Kidney tubule cell (primary cell): ENCODE data around the gene STX18.
"Not testable (repeated sequence)": the region's sequence is repeated elsewhere in the genome, so short reads cannot be mapped to it uniquely, and the experiment has no call there.

ENCODE experiments used
- DNase-seq: peaks from one replicate; pipeline ENCODE4 v3.0.0-alpha.2; 2018; ENCODE audit warnings: low spot score

STX18 gene

GRCh38 chr4:4554234-4554633, 12.4 kb upstream of the STX18 start:
- DNase-seq = peak; percentile 18

GRCh38 chr4:4552042-4552441, 10.2 kb upstream of the STX18 start:
- DNase-seq = not testable (repeated sequence)

- not testable (repeated sequence) for DNase-seq
These were observed 8.3 kb upstream of the STX18 start for GRCh38 chr4:4550161-4550560.

DNA sequence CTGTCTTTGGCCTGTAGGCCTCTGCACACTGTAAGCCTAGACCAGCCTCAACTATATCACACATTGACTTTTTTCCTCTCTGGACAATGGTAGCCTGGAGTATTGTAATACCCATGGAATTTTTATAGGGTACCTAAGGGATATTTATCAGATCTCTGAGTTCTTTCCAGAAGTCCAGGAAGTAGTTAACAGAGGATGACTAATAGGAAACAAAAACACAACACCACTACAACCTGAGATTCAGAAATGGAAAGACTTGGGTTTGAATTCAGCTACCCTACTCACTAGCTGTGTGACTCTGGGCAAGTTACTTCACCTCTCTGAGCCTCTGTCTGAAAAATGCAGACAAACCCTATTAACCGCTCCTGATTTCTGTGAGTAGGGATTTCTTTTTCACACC, 7.7 kb upstream of the STX18 start:
- peak; percentile 14 for DNase-seq

- DNase-seq = no peak
These were observed 1.1 kb upstream of the STX18 start for GRCh38 chr4:4542774-4543485.

GRCh38 chr4:4541040-4541631, 712 bp downstream of the STX18 start:
- DNase-seq = peak; percentile 85

- no peak for DNase-seq
These were observed 2.4 kb downstream of the STX18 start for GRCh38 chr4:4539481-4539880.

DNA sequence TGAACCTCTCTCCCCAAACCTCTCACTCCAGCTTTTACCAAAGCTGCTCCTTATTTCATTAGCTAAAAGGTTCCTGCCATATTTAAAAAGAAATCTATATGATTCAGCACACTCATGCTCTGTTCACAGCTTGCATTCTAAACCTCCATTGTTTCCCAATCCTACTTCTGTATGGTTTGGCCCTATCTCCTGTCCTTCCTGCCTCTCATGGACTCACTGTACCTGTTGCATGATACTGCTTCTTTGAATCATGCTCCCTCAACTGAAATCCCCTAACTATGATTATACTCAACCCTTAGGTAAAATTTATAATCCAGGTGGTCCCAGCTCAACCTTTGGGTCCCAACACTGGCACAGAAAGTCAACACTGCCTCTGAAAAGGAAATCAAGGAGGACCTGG, 6.3 kb downstream of the STX18 start:
- no peak for DNase-seq

GRCh38 chr4:4534515-4535145, 7.2 kb downstream of the STX18 start:
- DNase-seq = no peak

DNA sequence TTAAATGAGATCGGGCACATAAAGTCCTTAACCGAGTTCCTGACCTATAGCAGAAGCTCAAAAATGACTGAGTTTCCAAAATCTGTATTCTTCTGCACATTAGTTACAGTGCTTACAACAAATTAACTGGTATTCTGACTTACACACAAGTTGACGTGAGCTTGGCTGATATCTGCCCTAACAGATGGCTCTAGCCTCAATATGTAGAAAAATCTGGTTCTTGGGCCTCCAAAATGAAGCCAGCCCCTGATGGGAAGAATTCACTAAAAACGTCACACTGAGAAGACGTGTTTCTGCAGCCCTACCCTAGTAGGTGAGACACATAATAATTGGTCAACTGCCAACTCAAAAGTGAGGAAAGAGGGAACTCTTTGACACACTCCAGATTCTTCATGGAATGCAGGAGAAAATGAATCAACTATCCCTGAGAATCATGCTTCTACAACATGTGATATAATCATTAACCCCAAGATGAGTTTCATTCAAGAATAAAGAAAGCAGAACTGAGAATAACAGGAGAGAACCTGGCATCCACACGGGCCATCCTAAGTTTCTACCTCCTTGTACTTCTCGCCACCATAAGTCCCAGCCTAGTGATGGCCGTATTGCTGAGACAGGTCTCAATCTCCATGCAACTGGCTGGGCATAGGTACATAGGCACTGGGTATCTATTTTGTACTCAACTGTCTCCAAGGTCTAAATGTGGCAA, 8.2 kb downstream of the STX18 start:
- peak; percentile 94 for DNase-seq

DNA sequence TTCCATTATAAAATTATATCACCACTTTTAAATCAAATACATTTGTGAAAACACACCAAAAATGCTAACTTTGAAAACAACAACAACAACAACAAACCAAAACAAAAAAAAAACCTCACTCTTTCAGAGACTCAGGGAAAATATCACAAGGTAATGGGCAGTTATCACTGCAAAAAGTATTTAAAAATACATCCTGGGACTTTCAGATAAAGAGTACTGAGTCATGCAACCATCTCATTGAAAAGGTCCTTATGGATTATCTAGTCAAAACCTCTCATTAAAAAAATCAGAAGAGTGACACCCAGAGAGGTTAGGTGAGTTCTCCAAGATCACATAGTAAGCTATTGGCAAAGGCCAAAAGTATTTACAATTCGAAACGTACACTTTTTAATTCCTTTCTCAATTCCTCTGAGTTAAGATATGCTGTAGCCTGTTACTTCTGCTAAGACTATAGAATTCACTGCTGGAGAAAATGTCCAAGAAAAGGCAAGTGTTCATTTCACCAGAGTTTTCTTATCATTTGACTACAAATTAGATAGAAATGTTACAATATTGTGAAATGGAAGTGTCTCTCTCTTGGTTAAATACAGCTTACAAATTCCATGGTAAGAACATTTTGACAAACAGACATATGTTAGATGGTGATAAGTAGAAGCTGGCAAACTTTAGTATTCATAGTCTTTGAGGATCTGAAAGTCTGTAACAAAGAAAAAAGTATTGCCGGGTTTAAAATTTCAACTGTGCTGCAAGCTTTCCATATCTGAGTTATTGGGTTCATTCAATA, 9.3 kb downstream of the STX18 start:
- no peak for DNase-seq

DNA sequence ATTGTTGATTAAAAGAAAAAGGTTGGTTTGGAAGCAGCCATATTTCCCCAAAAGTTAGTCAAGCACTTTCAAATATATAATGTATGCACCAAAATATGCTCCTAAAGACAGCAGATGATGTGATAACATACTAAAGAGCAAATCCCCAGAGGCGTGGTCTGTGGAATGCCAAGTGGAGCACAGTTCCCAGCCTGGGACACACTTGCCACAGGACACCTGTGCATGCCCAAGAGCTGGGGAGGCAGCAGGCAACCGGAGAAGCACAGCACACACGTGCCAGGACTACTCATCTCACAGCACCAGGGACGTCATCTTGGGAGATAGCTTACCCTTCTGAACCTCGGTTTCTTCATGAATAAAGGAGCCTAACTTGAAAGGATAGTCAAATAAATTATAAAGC, 12.5 kb downstream of the STX18 start:
- no peak for DNase-seq

- no peak for DNase-seq
These were observed 15.4 kb downstream of the STX18 start for GRCh38 chr4:4526401-4526800.

DNA sequence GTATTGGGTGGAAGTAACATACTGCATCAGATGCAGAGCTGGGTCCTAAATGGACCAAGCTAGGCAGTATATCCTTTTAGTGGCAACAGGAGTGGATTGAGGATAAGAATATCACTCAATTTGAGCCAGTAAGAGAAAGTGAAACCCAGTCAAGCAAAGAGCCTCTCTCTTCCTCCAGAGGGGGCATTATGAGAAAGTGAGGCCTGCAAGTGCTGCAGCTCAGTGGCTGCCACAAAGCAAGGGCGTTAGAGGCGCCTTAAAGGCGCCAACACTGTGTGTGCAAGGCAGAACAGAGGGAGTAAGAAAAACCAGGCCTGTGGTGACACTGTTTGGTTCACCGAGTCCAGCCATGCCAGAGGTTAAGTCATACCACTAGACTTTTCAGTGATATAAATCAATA, 17.5 kb downstream of the STX18 start:
- DNase-seq = peak; percentile 38

DNA sequence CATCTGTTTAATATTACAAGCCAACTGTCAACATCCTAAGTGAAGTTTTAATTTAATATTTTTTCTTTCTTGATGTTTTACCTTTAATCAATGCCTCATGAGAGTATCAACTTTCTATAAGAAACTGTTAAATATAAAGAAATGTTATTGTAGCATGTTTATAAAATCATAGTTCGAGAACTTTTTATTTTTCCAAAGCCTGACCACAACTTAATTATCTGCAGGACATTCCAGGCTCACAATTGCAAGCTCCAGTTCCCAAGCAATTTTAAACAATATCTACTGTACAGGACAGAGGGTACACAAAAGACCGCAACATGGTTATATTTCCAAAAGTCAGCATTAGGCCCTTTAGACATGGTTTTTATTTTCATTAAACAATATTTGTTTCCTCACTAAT, 20.1 kb downstream of the STX18 start:
- DNase-seq = no peak

DNA sequence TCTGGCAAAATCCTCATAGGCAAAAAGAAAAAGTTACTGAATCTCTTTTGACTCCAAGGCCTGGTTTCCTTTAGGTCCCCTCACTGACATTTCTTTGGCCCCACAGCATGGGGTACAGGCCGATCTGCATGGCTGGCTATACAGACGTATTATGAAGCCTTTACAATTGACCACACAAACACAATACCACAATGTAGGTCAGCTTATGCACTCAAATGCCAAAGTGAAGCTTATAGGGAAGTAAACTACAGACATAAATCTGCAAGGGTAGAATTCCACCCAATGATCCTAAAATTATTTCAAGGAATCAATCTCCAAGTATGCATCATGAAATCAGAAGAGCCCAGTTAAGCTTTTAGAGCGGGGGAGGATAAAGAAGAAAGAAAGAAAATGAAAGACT, 20.7 kb downstream of the STX18 start:
- DNase-seq = no peak

DNA sequence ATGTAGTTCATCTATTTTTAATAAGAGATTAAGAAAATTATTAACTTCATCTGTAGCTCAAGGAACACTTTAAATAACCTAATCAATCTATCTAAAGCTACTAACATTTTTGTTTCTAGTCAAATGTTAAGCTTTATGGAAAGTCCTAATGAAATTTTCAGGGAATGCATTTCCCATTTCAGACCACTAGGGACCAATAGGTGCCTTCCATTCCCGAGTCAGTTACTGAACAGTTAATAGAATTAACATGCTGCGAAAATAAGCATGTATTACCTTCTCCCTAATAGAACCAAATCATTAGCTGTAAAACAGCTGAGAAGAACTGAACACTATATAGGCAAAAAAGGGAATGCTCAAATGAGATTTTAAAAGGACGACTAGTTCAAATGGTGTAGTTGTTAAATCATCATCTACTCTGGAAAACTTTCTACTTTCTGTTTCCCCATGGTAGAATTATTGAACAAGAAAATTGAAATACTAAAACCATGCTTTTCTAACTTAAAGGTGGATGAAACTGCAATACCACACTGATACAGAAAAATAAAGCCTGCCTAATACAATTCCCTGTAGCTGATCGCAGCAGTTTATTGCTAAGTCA, 22.5 kb downstream of the STX18 start:
- peak; percentile 18 for DNase-seq

DNA sequence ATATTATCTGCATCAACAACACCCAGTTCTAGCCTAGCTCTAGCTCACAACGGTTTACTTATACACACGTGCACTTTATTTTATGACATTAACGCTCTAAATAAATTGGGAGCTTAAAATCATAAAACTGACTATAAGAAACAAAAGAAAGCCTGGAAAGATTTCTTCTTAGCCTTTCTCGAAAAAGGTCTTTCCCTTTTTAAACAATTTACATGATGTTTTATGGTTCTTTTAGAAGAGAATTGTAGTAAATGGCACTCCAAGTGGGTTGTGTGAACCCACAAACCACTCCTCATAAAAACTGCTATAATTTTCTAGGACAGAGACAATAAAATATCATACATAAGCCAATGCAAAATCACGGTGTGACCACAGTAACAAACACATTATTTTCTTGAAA, 23.1 kb downstream of the STX18 start:
- DNase-seq = no peak

- DNase-seq = no peak
These were observed 27.1 kb downstream of the STX18 start for GRCh38 chr4:4514786-4515185.

DNA sequence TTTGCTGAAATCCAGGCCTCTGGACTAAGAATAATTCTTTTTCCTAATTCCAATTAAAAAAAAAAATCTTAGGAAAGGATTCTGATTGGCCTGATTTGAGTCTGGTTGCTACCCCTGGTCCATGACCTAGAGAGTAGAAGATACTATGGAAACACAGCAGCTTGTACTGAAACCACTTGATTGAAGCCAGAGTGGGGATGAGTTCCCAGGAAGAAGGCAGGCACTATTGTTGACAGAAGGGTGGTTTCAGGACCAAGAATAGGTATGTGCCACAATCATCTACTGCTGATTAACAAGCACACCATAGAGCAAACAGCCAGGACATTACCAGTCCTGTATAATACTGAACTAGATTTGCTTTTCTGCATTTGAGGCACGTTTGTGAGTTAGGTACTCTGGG, 29.6 kb downstream of the STX18 start:
- DNase-seq = no peak

DNA sequence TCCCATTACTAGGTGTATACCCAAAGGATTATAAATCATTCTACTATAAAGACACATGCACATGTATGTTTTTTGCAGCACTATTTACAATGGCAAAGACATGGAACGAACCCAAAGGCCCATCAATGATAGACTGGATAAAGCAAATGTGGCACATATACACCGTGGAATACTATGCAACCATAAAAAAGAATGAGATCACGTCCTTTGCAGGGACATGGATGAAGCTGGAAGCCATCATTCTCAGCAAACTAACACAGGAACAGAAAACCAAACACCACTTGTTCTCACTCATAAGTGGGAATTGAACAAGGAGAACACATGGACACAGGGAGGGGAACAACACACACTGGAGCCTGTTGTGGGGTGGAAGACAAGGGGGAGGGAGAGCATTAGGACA, 31.2 kb downstream of the STX18 start:
- DNase-seq = not testable (repeated sequence)

DNA sequence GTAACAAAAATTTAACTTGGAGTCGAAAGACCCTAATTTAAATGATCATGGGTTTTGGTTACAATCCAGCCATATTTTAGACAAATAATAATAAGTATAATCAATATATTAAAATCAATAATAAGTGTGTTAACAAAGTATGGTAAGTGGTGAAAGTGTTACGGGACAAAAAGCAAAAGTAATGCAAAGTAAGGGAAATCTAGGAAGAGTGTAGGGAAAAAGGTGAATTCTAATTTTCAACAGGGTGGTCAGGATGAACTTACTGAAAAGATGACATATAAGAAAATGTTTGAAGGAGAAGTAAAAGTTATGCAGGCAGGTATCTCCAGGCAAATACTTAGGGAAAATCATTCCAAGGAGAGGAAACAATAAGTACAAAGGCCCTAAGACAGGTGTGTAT, 32.3 kb downstream of the STX18 start:
- DNase-seq = no peak
